Panc1 (cell line): Measurements from ENCODE around the gene APP. TPM values are rescaled to one million over a fixed set of nuclear protein-coding genes. Genes with fewer than 3 reads are reported as not detected.

Experiments used
- ATAC-seq: fragments of 200-7000 bp; cut with Tn5 transposase; 2 replicates; pipeline ENCODE4 v1.9.1; 2020; ENCODE audit warnings: mild to moderate bottlenecking, moderate library complexity
- BruUV-seq: library from RNA; stranded (reverse); fragments of 400-500 nt; replicated peaks from 2 replicates; lab custom pipeline; 2021; lab: Mats Ljungman, UMichigan
- CTCF ChIA-PET: fragments of 300-600 bp; sonication (Branson Sonifier 250); formaldehyde crosslinking; loops from one replicate; lab custom pipeline; 2022; ENCODE audit warnings: antibody characterized with exemption; lab: Charles Lee
- POLR2A ChIA-PET: fragments of 300-600 bp; sonication (Branson Sonifier 250); formaldehyde crosslinking; loops from one replicate; lab custom pipeline; 2022; ENCODE audit warnings: antibody characterized with exemption; lab: Charles Lee
- DNase-seq: peaks from one replicate; pipeline ENCODE4 v3.0.0-alpha.2; 2010; ENCODE audit warnings: low read depth, low spot score
- H3K27ac ChIP-seq: 2 replicates; pipeline ENCODE4 v1.5.1; 2011; ENCODE audit warnings: mild to moderate bottlenecking, low read length, inconsistent platforms
- H3K27me3 ChIP-seq: fragments of 200-500 bp; sonication (Bioruptor generic); 2 replicates; pipeline ENCODE4 v1.6.0; 2014; ENCODE audit warnings: low read length, inconsistent platforms; ENCODE audit not compliant: control insufficient read depth, insufficient read depth
- H3K36me3 ChIP-seq: fragments of 200-500 bp; sonication (Bioruptor generic); 2 replicates; pipeline ENCODE4 v1.5.1; 2014; ENCODE audit warnings: inconsistent platforms, mild to moderate bottlenecking, low read length, moderate library complexity; ENCODE audit not compliant: control insufficient read depth, insufficient read depth
- H3K4me1 ChIP-seq: 2 replicates; pipeline ENCODE4 v1.5.1; 2011; ENCODE audit warnings: inconsistent platforms, mild to moderate bottlenecking, low read length, moderate library complexity; ENCODE audit not compliant: control insufficient read depth, insufficient read depth
- H3K4me3 ChIP-seq, 2 experiments: 2 replicates each; pipeline ENCODE4 v1.5.1; 2011 to 2012; ENCODE audit warnings: low read depth in 2 of 2, low read length in 2 of 2, mild to moderate bottlenecking in 2 of 2, inconsistent platforms in 1 of 2, moderate library complexity in 1 of 2
- H3K9me3 ChIP-seq: fragments of 200-500 bp; sonication (Bioruptor generic); 2 replicates; pipeline ENCODE4 v1.5.1; 2014; ENCODE audit warnings: low read depth, mild to moderate bottlenecking, inconsistent platforms, low read length, moderate library complexity; ENCODE audit not compliant: control insufficient read depth, insufficient read depth
- CTCF ChIP-seq: fragments of 450-650 bp; IDR thresholded peaks from 2 replicates; pipeline ENCODE4 v1.5.1; 2017; ENCODE audit warnings: mild to moderate bottlenecking
- POLR2AphosphoS5 ChIP-seq: IDR thresholded peaks from 2 replicates; pipeline ENCODE4 v1.6.1; 2012; ENCODE audit warnings: mild to moderate bottlenecking, low read depth, low read length, moderate library complexity
- REST ChIP-seq, 2 experiments: IDR thresholded peaks; 2 replicates each; pipeline ENCODE4 v1.6.1; 2011 to 2012; ENCODE audit warnings: low read depth in 2 of 2, control low read depth in 1 of 2, low read length in 1 of 2, mild to moderate bottlenecking in 1 of 2, moderate library complexity in 1 of 2; ENCODE audit not compliant: insufficient read depth in 1 of 2
- SIN3A ChIP-seq: IDR thresholded peaks from 2 replicates; pipeline ENCODE4 v1.6.1; 2012; ENCODE audit warnings: low read depth, mild to moderate bottlenecking, low read length, moderate library complexity, borderline replicate concordance; ENCODE audit not compliant: insufficient read depth
- TCF7L2 ChIP-seq: IDR thresholded peaks from 2 replicates; pipeline ENCODE4 v1.6.1; 2011; ENCODE audit warnings: mild to moderate bottlenecking, low read depth, low read length, inconsistent platforms
- in situ Hi-C: cut with HindIII; loops from 2 replicates; pipeline ENCODE4 v1.10.0; 2016; ENCODE audit warnings: low sequenced_read_pairs, low pct_unique_long_range_greater_than_20kb
- intact Hi-C: fragments of 100-400 bp; cut with micrococcal nuclease; formaldehyde crosslinking; loops from one replicate; pipeline ENCODE4 v1.10.0; 2022; ENCODE audit not compliant: unreplicated experiment
- total RNA-seq: library from RNA; stranded (reverse); gene quantifications from one replicate; pipeline ENCODE4 v1.2.1, GENCODE V29; 2021; ENCODE audit not compliant: unreplicated experiment

The APP gene
- total RNA-seq, 1 experiment from 2014 or later = 542 TPM

- no peaks in the 10 kb centered on the region for H3K36me3 ChIP-seq
- ATAC-seq (no peak), DNase-seq (no peak)
- H3K4me1 ChIP-seq = peaks cover under 1% of the 10 kb centered on the region
- ChIA-PET CTCF (interaction anchor here (0.7 kb wide), 1 partner anchor 97 kb away, joined by 3 read pairs; no protein-coding TSS in a partner anchor), POLR2A (no interaction called here)
- intact Hi-C loops (no loop called here), in situ Hi-C loops (no loop called here)
- BruUV-seq = no TSS peak
- no peak overlapping the region for H3K4me3 ChIP-seq
- TF ChIP-seq POLR2AphosphoS5 (no peak), REST (IDR thresholded peaks at IDR 0.05; ENCODE audit: insufficient read depth in 1 of 2, low read depth in 2 of 2, low read length in 1 of 2) (no peak), CTCF (no peak), SIN3A (no peak), TCF7L2 (no peak)
- no peak overlapping the region for H3K27ac ChIP-seq
- H3K9me3 ChIP-seq = no peaks in the 10 kb centered on the region
- no peaks in the 10 kb centered on the region for H3K27me3 ChIP-seq
Measured at GRCh38 chr21:26003404-26003803, 167.2 kb downstream of the APP start.

GRCh38 chr21:26001356-26001755 lies 169.2 kb downstream of the APP start:
- no peak overlapping the region for H3K27ac ChIP-seq
- H3K27me3 ChIP-seq = no peaks in the 10 kb centered on the region
- no peak overlapping the region for H3K4me3 ChIP-seq
- ATAC-seq (no peak), DNase-seq (no peak)
- H3K36me3 ChIP-seq = no peaks in the 10 kb centered on the region; the same call in 1 of the 2 replicates
- ChIA-PET CTCF (no interaction called here), POLR2A (no interaction called here)
- no TSS peak for BruUV-seq
- no peaks in the 10 kb centered on the region for H3K9me3 ChIP-seq
- in situ Hi-C loops = no loop called here
- TF ChIP-seq POLR2AphosphoS5 = no peak
- TF ChIP-seq REST (IDR thresholded peaks at IDR 0.05; ENCODE audit: insufficient read depth in 1 of 2, low read depth in 2 of 2, low read length in 1 of 2) = no peak
- TF ChIP-seq CTCF = no peak
- no peak for TF ChIP-seq SIN3A
- TF ChIP-seq TCF7L2 = no peak
- intact Hi-C loops = no loop called here
- H3K4me1 ChIP-seq = peaks cover 6% of the 10 kb centered on the region; the same call in 1 of the 2 replicates
